Measurements from ENCODE around the gene BAX.
A peak's percentile ranks its signal among the peaks of the same experiment; 100 is the strongest.

The BAX gene

GRCh38 chr19:48963371-48964204 lies 8.9 kb downstream of the BAX start:
- no peak for DNase-seq

DNA sequence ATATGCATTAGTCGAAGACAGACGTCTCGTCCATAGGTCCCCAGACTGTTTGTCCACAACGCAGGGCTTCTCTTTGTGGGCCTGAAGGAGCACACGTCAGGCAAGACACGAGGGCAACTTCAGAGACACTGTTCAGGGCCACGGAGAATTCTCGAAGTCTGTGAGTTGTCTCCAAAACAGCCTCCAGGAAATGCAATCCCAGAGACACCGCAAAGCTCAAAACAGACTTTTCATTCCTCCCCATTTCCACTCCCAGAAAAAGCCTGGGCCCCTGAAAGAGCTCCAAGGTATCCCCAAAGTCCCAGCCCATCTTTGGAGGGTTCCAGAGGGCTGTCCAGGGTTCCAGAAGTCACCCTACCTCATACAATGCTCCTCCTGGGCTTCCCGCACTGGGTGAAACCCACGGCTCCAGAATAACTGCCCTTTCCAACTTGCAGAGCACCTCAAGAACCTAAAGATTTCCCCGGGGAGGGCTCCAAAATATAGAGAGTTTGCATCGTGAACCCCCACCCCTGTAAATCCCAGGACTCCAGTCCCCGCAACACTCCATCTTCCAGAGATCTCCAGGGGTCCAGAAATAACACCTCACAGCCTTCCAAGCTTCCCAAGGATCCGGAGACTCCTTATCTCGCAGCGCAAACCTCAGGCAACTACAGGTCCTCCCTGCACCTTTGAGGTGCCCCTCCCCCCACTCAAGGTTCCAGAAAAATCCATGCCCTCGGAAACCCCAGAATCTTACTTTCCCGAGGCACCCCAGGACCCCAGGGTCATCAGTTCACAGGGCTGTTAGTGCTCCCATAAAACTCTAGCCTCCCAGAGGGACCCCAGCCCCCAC lies 9.7 kb downstream of the BAX start:
- no peak for DNase-seq

- DNase-seq = peak; percentile 92
Measured at GRCh38 chr19:48965040-48965805, 10.5 kb downstream of the BAX start, which contains the start of gene FTL. FTL (plus strand) TSS chr19:48965309; CDS start chr19:48965508, 199 bp downstream.

DNA sequence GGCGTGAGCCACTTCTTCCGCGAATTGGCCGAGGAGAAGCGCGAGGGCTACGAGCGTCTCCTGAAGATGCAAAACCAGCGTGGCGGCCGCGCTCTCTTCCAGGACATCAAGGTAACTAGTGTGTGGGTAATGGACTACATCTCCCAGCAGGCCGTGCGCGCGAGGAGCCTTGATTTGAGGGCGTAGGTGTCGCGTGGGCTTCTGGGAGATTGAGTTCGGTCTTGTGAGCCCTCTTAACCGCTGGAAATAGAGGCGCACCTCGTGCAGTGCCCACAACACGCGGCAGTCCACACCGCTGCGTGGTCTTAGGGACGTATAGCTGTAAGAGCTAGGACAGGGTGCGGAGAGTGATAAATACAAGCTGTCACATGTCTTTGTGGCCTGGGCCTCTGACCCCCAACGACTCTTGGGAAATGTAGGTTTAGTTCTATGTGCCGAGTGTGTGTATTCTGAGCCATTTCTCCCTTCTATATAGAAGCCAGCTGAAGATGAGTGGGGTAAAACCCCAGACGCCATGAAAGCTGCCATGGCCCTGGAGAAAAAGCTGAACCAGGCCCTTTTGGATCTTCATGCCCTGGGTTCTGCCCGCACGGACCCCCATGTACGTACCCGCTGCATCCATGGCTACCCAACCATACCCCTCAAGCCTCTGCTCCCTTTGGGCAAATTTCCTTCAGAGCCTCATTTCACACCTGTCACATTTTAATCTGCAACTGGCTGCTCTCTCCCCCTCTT lies 11.3 kb downstream of the BAX start:
- no peak for DNase-seq

DNA sequence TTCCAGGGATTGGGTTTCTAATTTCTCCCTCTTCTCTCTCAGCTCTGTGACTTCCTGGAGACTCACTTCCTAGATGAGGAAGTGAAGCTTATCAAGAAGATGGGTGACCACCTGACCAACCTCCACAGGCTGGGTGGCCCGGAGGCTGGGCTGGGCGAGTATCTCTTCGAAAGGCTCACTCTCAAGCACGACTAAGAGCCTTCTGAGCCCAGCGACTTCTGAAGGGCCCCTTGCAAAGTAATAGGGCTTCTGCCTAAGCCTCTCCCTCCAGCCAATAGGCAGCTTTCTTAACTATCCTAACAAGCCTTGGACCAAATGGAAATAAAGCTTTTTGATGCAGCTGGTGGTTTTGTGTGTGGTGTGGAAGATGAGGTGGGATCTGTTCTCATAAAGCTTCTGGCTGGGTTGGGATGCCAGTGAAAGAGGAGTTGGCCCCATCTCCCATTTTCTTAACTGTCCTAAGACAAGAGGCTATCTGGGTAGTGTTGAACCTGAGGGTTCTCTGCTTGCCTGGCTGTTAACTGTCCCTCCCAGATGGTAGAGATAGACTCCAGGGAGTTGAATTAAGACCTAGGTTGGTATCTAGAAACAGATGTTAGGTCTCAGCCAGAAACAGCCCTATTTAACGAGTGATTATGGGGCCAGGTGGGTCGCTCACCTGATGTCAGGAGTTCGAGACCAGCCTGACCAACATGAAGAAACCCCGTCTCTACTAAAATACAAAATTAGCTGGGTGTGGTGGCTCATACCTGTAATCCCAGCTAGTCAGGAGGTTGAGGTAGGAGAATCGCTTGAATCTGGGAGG lies 12.1 kb downstream of the BAX start:
- DNase-seq = no peak

DNA sequence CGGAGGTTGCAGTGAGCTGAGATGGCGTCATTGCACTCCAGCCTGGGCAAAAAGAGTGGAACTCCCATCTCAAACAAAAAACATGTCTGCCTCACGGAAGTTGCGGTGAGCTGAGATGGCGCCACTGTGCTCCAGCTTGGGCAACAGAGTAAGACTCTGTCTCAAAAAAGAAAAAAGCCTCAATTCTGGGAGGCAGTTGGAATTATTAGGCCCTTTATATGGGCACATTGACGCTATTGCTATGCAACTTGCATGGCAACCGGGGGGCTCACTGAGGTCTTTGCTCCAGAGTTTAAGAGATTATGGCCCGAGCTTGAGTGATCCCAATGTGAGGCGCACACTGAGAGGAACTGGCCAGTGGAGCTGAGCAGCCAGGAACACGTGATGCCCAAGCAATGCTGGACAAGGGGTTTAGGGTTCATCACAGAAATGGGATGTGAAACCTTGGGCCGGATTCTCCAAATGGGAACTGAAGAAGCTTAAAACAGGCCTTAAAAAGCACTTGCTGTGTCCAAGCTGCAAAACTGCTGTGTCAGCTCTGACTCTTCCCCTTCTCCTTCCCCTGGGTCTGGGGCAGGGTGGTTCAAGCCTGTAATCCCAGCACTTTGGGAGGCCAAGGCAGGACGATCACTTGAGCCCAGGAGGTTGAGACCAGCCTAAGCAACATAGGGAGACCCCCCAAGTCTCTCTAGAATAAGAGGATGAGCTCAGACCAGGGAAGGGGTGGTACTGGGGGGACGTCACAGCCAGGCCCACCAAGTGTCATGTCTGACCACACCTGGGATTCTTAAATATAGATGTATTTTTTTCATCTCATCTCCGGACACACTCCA lies 12.9 kb downstream of the BAX start:
- no peak for DNase-seq

GRCh38 chr19:48968179-48968661 lies 13.5 kb downstream of the BAX start:
- no peak for DNase-seq

GRCh38 chr19:48968813-48969218 lies 14.1 kb downstream of the BAX start:
- DNase-seq = no peak

DNA sequence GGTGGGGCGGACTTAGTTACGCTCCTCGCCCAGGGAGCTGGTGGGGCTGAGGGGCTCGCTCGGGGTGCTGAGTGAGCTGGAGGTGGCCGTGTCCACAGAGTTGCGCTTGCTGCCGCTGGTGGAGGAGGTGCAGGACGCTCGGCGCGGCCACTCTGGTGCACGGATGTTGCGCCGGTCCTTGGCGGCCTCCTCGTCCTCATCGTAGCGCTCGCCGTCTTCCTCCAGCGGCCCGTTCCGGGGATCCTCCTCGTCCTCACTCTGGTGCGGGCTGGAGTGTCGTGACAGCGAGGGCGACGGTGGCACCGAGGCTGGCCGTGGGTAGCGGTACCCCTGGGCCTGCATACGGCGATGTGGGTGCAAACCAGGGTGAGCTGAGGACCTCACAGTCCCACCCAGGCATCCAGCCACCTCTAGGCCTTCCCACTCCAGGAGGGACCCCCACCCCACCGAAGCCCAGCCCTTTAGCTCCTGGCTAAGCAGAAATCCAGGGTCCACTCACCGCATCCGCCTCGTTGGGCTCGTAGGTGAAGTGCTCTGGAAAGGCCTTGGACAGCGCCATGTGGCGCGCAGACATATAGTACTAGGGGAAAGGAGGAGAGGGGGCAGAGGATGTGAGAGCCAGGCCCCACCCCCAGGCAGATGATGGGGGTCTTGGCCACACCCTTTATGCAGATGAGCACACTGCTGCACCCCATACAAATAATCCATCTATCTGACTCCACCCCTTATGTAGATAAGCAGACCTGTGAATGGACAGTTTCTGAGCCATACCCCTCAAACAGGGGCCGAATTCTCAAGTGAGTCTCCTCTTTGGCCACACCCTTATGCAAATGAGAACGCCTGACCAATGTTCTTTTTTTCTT lies 14.8 kb downstream of the BAX start:
- no peak for DNase-seq

DNA sequence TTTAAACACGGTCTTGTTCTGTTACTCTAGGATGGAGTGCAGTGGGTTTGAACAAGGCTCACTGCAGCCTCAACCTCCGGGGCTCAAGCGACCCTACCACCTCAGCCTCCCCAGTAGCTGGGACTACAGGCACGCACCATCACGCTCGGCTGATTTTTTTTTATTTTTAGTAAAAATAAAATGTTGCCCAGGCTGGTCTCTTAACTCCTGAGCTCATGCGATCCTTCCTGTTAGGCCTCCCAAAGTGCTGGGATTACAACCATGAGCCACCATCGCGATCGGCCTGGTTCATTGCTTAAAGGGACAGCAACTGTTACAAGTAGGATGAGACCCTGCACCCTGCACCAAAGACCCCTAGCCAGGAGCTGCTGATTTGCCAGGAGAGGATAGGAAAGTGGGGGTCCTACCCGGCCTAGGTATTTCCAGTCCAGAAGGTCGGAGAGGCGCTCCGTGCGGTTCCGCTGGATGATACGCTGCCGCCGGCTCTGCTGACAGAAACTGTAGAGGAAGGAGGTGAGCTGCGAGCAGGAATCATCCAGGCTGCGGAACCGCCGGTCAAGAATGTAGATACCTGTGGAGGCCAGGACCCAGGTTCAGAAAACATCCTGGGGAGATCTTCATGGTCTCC lies 15.6 kb downstream of the BAX start:
- no peak for DNase-seq

DNA sequence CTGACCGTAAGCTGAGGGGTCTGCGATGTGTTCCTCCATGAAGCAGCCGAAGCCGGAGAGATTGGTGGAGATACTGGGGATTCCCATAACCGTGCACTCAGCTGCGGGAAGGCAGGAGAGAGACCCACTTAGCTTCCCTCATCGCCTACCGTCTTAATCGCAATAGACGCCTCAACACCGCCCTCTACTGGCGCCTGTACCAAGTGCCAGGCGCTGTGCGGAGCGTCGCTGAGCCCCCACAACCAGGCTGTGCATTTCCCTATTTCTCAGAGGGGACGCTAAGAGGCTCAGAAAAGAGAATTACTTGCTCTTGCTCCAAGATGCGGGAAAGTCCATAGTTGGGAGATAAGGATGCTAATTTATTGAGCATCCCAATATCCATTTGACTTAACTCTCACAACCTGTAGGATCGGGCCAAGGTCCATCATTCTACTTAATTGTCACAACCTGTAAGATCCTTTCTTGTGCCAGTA lies 16.3 kb downstream of the BAX start:
- no peak for DNase-seq

GRCh38 chr19:48975947-48976847 lies 21.5 kb downstream of the BAX start:
- DNase-seq = no peak

DNA sequence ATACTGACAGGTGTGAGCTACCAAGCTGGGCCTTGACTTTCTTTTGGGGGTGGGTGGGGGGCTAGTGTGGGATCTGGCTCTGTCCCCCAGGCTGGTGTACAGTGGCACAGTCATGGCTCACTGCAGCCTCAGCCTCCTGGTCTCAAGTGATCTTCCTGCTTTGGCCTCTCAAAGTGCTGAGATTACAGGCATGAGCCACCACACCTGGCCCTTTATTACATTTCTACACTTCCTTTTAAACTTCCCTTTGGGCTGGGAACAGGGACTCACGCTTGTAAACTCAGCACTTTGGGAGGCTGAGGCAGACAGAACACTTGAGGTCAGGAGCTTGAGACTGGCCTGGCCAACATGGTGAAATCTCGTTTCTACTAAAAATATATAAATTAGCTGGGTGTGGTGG lies 22.4 kb downstream of the BAX start:
- no peak for DNase-seq

- DNase-seq = no peak
Measured at GRCh38 chr19:48982280-48982679, 27.6 kb downstream of the BAX start.

GRCh38 chr19:48985711-48986110 lies 31.0 kb downstream of the BAX start:
- DNase-seq = no peak

DNA sequence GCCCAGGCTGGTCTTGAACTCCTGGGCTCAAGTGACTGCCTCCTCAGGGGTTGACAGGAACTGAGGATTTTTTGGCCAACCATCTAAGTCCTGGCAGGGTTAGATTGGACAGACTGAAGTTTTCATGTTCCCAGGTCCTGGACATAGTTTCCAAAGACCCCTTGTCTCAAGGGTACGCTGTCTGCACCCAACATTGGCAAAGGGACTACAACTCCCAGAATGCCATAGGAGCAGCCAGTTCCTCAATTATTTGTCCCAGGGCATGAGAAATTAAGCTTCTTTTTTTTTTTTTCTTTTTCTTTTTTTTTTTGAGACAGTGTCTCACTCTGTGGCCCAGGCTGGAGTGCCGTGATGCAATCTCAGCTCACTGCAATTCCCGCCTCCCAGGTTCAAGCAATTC lies 31.5 kb downstream of the BAX start:
- no peak for DNase-seq

DNA sequence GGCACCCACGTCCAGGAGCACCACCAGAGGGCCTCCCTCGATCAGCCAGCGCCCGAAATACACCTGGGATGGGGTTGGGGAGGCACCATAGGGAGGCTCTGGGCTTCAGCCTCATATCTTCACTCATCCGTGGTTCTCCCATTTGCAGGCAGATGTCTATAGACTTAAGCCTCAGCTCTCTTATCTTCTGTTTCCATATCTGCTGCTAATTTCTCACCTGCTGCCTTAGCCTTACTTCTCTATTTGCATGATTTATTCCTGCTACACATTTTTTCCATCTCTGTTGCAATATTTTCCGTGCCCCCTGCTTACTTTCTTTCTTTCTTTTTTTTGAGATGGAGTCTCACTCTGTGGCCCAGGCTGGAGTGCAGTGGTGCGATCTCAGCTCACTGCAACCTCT lies 32.6 kb downstream of the BAX start:
- no peak for DNase-seq

DNA sequence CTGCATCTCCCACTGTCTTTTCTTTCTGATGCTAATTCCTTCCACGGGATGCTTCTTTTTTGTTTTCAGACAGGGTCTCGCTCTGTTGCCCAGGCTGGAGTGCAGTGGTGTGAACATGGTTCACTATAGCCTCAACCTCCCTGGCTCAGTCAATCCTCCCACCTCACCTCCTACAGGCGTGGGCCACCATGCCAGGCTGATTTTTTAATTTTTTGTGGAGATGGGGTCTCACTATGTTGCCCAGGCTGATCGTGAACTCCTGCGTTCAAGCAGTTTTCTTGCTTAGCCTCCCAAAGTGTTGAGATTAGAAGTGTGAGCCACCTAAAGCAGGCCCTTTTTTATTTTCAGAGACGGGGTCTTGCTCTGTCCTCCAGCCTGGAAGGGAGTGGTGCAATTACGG lies 33.6 kb downstream of the BAX start:
- DNase-seq = no peak

Data from 8988T (cell line).